Germinal center (tissue), 1 donor: ENCODE results near the gene S100A2.

Experiments used
- DNase-seq: peaks from one replicate; pipeline ENCODE4 v3.0.0; 2012; ENCODE audit warnings: mixed read lengths, low spot score

Gene S100A2

DNA sequence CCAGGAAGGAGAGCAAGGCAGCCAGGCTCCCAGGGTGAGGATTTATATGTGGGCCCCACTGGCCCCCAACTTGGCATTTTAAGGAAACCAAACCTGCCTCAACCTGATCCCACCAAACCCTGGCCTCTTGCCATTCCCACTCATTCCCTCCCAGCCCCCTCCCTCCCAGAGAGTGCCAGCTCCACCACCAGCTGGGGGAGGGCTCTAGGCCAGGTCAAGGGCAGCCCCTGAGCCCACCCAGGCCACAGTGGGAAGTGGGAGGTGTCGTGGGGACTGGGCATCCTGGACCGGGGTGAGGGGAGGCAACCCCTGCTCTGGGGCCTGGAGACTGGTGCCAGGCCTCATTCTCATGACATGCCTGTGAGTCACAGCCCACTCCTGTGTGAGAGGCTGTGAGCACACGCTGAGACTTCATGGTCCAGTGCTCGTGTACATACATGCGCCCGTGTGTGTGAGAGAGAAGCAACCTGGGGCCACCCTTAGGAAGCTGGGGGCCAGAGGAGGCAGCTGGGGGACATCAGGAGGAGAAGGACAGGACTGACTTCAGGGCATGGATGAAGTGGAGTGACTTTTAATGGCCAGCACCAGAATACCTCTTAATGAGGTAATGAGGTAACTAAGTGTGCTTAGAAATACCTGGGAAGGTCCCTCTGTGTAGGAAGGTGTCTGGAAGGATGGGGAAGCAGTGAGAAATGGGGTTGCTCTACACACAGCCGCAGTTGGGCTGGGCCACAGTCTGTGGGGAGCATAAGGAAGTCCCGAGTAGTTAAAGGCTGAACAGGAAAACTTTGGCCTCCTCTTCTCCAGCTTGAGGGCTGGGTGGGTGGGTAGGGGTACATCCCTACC is at the start of gene S100A2:
Gene S100A2, minus strand, starts transcription at position 316 of the 846 bp plus-strand sequence. CDS start 1,967 bp downstream, outside the sequence.
- no peak for DNase-seq

DNA sequence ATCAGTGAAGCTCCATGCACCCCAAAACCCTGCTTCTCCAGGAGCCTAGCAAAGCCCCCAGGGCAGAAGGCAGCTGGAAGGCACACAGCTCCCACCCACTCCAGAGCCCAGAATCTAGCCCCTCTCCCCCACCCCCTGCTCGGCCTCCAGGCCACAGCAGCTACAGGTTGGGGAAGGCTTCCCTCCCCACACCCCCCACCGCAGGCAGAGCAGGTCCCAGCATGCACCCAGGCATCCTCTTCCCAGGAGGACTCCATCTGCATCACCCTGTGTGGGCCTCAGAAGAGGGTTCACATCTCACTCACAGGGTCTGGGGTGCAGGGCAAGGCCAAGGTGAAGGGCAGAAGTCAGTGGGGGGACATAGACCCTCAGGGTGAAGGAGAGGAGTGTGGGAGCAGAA is 49.8 kb upstream of the S100A2 start:
- DNase-seq: no peak

GRCh38 chr1:153614906-153615305 is 49.3 kb upstream of the S100A2 start:
- DNase-seq: no peak

- DNase-seq: no peak
These were observed 48.7 kb upstream of the S100A2 start for GRCh38 chr1:153614189-153614900.

DNA sequence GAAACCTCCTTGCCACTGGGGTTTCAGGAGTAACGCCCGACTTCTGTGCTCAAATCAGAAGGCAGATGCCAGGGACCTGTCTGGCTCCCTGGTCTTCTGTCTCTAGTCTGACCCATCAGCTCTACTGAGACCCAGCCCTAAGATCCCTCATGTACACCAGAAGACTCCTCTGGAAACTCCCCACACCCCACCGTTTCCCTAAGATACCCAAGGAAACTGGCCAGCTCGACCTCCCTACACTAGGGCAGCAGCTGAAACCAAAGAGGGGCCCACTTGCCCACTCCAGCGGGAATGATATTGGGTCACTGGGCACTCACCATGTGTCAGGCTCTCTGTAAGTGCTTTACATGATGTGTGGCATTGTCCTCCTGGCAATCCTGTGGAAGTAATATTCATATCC is 47.8 kb upstream of the S100A2 start:
- no peak for DNase-seq

DNA sequence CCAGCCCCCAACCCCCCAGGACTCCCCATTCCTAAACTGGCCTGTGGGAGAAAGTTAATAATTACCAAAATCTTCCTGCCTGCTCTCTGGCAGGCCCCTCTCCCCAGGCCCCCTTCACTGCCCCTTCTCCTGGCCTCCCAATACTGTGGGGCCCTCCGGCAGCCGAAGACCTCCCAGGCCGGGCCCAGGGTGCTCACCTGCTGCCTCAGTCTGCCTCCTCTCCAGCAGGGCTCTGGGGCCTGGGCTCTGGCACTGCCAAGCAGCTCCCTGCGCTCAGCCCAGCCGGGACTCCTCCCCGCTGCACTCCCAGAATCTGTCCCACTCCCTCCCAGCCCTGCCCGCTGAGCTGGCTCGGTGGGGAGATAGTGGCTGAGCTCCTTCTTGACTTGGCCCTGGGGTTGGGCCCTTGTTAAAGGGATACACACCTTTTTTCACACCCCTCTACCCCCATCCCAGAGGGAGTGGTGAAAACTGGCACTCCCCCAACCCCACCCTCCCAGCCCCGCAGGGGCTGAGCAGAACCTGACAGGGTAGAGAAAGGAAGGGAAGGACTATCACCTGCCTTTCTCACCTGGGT is 47.2 kb upstream of the S100A2 start, which contains the start of gene S100A16:
Gene S100A16, minus strand, starts transcription at position 383 of the 577 bp plus-strand sequence. CDS start 4,986 bp downstream, outside the sequence.
- no peak for DNase-seq

DNA sequence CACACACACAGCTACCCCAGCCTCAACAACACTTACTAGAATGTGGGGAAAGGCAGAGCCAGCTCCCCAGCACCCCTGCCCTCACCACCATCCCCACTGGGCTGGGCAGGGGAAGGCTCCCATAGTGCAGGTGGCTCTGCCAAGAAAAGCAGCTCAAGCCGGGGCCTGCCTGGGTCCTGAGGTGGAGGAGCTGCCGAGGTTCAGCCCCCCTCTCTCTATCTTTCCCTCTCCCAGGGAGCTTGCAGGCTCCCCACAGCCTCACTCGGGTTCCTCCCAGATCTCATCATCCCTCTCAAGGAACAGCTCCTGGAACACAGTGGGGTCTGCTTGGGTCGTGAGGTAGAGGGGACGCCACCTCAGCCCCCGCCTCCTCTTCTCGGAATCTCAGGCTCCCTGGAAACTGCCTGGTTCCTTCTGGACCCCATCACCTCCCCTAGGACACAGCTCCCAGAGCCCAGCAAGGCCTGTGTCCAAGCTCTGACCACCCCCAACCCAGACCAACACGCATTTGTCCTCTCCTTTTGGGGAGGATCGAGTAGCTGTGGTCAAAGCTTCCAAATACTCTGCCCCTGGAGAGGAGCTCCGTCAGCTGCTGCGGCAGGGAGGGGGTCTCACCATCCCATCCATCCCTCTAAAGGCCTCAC is 46.6 kb upstream of the S100A2 start:
- DNase-seq: no peak

- DNase-seq: no peak
These were observed 45.7 kb upstream of the S100A2 start for GRCh38 chr1:153611356-153611755.

DNA sequence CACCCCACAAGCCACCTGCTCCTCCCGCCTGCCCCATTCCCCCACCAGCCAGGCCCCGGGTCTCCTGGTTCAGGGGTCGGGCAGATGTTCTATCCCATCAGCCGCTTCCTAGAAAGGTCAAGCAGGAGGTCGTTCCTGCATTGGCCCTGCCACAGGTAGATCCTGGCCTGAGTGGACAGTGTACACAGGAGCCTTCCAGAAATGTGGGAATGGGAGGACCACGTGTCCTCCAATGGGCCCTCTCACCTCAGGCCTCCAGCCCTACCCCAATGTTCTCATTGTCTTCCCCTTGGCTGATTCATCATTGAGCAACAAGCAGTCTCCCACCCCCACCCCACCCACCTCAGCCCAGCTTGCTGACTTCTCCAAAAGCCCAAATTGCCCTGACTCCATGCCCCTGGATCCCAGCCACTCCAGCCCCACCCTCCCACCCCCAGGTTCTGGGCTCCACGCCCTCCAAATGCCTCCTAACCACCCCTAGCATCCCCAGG is 45.2 kb upstream of the S100A2 start:
- DNase-seq: no peak

DNA sequence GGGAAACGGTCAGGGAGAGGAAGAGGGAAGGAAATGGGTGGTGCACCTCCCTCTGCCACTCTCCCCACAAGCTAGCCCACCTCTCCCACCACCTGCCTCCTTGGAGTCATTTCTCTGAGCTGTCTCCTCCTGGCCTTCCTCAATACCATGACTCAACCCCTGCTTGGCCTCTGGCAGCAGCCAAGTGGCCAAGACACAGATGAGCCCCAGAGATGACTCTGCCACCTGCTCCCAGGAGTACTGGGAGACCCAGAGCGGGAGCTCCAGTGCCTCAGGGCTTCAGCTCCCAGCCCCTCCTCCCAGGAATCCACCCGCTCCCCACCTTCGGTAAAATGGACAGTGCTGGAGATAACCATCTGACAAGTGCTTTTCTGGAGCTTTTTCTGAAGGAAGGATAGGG is 44.7 kb upstream of the S100A2 start:
- DNase-seq: no peak

DNA sequence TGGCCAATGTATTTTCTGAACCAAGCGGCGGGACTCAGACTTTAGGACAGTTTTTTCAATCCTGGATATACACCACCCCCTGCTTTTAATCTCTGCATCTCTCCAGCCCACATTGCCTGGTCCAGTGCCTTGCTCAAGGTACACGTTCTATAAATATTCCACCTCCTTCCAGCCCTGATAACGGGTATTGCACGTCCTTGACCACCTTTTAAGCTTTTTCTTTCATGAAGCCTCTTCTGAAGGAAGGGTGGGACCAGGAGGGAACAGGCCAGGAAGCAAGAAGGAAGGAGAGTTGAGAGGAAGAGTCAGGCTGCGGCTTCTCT is 43.9 kb upstream of the S100A2 start:
- no peak for DNase-seq

DNA sequence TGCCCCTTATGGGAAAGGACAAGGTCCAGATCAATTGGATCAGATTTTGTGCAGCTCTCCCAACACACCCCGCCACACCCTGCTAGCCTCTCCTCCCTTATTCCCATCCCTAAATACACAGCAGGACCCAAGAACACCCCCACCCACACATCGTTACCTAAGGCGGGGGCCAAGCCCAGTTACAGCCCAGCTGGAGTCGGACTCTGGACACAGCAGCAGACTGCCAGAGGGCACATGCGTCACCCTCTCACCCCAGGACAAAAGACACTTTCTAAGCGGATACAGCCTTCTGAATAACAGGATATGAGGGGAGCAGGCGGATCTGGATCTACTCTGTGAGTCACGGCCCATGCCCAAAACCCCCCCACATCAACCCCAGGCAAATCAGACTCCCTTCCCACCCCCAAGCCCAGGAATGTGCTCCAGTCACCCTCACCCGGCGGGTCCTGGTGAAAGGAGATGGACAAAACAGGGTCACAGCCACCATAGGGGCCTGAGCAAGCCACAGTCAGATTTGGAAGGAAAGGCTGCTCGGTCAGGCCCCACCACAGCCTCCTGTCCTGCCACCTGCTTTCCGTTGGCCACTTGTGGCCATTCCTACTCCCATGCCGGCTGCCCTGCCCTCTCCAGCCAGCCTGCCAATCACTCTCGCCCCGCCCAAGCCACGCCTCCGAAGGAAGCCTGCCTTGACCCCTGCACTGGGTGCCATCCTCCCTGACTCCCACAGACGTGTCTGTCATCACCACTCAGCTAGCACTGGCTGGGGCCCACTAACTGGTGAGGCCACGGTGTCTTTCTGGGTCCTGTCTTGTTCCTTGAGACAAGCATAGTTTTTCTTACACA is 43.3 kb upstream of the S100A2 start:
- DNase-seq: no peak

GRCh38 chr1:153608089-153608682 is 42.5 kb upstream of the S100A2 start:
- DNase-seq: no peak

- no peak for DNase-seq
These were observed 41.7 kb upstream of the S100A2 start for GRCh38 chr1:153607381-153607780.

DNA sequence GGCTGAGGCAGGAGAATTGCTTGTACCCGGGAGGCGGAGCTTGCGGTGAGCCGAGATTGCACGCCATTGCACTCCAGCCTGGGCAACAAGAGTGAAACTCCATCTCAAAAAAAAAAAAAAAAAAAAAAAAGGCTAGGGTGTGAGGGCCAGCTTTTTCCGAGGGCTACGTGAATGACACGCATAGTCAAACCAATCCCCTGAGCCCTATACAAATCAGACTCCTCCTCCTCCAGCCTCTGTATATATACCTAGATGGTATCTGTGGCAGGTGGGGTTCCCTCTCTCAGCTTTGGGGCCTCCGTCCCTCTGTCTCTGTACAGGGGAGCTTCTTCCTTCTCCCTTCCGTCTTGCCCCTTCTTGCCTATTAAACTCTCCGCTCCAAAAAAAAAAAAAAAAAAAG is 40.5 kb upstream of the S100A2 start:
- DNase-seq: no peak

- DNase-seq: no peak
These were observed 37.1 kb upstream of the S100A2 start for GRCh38 chr1:153602749-153603148.

DNA sequence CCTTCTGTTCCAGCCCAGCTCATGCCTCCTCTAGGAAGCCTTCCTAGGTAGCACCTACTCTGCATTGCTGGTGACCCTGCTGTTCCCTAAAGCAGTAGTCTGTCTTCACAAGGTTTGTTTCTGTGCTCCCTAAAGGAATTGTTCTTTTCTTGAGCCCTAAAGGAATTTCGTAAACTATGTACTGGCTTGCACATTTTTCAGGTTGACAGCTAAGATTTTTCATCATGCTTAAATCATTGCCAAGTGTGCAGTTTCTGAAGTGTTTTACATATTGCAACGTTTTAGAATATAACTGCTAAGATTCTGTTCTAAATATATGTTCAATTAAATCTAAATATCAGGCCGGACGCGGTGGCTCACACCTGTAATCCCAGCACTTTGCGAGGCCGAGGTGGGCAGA is 34.2 kb upstream of the S100A2 start:
- no peak for DNase-seq

DNA sequence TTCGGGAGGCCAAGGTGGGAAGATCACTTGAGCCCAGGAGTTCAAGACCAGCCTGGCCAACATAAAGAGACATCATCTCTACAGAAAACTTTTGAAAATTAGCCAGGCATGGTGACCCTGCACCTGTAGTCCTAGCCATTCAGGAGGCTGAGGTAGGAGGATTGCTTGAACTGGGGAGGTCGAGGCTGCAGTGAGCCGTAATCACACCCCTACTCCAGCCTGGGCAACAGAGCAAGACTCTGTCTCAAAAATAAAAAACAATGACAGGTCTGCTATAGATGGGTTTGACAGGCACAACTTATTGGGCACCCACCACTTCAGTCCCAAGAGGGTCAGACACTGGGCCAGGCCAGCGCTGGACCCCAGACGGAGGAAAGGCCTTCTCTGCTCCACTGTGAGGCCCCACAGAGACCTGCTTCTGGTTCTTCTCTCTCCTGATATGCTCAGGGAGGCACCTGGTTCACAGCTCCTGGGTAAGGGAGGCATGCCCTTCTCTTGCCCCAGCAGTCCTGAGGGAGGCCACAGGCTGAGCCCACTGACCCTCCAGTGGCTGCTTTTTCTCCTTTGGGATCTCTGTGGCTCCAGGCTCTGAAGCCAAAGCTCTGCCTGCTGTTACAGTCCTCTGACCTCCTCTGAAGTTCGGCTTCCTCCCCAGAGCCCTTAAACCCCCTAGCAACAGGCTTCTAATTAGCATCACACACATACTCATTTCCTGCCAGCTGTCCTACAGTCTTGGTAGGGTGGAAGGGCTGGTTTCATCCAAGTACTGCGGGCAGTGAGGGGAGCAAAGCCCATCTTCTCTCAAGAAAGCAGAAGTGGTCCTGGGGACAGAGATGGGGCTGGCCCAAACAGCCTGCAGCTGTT is 32.9 kb upstream of the S100A2 start:
- peak; percentile 91 for DNase-seq

DNA sequence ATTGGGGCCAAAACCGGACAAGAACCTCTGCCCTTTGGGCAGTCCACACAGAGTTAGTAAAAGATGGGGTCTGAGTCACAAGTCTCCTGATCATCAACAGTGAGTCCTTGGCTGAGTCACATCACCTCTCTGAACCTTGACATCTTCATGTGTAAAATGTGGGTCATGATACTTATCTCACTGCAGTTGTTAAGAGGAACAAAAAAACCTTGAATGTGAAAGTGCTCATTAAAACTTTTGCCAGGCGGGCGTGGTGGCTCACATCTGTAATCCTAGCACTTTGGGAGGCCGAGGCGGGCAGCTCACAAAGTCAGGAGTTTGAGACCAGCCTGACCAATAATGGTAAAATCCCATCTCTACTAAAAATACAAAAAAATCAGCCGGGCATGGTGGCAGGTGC is 31.6 kb upstream of the S100A2 start:
- DNase-seq: no peak

DNA sequence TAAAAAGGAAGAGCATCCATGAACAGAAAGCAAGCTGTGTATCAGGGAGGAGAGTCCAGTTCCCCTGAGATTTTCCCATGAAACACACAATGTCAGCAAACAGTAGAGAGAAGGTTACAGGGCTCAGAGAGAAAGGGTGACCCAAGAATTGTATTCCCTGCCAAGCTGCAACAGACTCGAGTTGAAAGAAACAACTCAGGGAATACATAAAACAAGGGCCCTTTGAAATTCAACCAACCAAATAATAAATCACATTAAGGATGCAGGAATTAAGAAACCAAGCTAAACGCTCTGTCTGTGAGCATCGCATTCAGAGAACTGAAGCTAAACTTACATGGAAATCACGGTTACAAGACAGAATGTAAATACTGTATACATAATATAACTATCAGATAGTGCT is 27.1 kb upstream of the S100A2 start:
- DNase-seq: no peak
